Vein endothelial cell (primary cell): Measurements from ENCODE around the gene QARS1. TPM values are rescaled to one million over a fixed set of nuclear protein-coding genes. Genes with fewer than 3 reads are reported as not detected.

ENCODE experiments used
- small RNA-seq: library from RNA; depleted of rRNA; stranded (forward); fragments of <200 nt; gene quantifications from one replicate; pipeline ENCODE3, GENCODE V24; 2012
- total RNA-seq: library from RNA; depleted of rRNA; stranded (reverse); fragments of >200 nt; gene quantifications from 2 replicates; pipeline ENCODE4 v1.2.3, GENCODE V29; 2012

Gene QARS1
- total RNA-seq: 374 and 481 TPM in 2 replicates

DNA sequence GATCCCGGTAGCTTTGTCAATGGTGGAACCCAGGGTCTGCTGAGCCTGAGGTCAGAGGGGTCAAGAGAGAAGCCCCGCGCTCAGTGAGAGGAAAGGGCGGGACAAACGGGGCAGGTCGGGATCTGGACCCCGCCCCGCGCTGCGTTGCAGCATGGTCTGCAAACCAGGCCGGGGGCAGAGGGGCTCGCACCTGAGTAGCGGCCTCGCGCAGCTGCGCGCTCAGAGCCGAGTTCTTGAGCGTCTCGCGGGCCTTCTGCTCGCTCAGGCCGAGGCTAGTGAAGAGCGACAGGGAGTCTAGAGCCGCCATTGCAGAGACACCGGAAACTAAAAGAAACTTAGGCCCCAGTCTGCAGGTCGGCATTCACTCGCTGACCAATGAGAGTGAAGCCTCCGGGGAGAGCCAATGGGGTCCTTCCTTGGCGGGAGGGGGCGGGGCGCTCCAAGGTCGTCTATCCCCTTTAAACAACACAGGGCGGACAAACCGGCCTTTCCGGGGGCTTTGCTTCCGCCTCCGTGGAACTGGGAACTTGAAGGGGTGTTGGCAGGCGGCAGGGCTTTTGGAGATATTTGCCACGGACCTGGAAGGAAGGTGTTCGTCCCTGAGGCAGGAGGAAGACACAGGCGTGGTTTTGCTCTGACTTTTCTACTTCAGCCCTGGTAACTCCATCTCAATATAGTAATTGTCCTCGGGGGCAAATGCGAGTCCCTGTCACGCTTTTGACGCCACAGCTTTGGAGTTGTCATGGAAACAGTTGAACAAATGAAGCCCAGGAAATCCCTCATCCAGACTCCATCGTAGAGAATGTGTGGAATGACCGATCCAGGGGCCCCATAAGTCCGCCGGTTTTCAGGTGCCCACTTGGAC, at the start of gene QARS1:
Gene QARS1, minus strand, starts transcription at position 331 of the 865 bp plus-strand sequence. Its CDS starts 24 bp downstream, at position 307.

DNA sequence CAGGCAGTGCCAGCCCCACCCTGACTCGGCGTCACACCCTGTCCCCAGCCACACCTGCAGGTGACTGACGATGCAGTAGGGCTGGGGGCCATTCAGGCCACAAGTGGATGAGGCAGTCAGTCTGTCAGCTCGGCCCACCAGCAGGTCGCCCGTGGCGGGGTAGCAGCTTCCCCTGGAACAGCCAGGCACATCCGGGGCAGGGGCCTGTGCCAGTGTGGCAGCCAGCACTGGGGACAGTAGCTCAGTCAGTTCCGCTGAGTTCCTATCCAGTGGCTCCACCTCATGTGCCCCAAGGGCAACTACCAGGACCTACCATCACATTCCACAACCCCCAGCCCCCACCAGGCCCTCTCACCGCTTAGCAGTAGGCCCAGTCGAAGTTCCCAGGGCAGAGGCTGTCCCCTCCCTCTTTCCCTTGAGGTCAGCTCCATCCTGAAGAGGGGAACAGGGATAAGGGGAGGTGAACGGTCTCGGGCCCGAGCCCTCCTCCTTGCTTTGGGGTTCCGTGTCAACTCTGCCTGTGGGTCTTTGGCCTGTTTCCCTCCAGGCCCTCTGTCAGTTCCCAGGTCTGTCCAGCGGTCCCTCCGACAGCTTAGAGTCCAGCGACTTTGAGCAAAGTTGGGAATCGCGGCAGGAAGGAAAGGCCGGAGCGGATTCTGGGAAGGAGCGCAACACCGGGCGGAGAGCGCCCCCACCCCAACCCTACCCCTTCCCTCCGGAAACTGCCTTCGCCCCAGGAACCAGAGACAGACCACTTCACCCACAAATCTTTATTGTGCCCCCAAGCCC, 28.1 kb upstream of the QARS1 start, which contains the start of gene LAMB2:
Gene LAMB2, minus strand, starts transcription at position 614 of the 789 bp plus-strand sequence. Its CDS starts 183 bp downstream, at position 431.

DNA sequence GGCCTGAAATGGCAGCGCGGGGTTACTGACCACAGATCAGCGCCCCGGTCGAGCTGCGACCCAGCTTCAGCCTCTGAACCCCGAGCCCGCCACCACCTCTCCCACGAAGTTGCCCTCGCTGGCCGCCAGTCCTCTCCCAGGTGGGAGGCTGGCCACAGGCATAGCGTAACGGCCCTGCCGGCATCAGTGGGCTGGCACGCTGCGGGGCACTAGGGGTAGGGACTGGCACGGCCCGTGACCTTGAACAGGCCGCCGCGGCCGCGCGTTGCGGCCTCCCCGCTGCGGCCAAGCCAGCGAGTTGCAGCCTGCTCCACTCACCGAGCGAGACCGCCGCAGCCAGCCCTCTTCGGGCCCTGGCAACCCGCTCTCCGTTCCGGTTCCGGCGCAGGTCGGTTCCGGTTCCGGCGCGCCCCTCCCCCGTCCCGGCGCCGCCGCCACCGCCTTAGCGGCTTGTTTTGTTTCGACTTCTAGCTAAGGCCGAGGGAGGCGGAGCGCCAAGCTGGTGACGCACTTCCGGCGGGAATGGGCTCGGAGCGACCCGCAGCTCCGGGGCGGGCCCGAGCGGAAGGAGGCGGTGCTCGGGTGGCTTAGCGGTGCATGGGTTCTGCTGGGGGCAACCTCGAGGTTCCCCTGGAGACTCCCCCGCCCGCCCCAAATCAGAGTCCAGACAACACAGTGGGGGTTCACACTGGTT, 16.0 kb upstream of the QARS1 start, which contains the start of gene USP19:
Gene USP19, minus strand, starts transcription at position 386 of the 694 bp plus-strand sequence. CDS start 1,678 bp downstream, outside the sequence.

DNA sequence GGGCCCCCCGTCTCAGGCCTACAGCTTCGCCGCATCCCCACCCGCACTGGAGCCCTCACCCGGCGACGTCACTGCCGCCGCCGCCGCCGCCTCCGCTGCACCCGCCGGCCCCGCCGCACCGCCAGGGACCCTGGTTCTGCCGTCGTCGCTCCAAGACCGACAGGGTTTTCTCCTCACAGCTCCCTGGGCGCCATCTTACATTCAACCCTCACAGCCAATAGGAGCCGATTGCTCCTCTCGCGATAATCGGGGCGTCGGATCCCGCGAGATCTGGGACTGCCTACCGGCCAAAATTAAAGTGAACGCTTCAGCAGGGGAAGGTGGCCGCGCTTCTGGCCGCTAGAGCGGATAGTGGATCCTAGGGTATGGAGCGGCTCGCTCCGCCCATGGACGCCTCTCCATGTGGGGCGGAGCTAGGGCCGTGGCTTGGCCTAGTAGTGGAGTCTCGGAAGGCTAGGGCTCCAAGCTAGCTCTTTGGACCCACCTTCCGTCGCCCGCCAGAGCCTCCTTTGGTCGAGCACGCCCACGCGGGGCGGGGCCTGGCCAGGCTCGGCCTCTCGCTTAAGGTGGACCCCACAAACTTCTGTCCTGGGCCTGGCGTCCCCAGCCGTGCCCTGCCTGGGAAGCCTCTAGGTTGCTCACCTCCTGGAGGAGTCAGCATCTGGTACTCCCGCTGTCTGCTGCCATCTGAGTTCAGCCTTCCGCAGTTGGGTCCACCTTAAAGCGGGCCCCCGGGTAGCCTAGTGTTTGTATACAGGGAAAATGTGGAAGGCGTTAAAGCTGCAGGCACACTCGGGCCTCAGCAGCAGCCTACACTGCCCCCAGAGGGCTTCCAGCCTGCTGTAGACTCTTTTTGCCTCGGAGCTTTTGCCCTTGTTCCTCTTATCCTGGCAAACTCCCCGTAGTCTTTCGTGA, 10.4 kb downstream of the QARS1 start, which contains the start of gene QRICH1:
Gene QRICH1, minus strand, starts transcription at position 219 of the 915 bp plus-strand sequence. CDS start 17,054 bp downstream, outside the sequence.

Small RNA genes lying within 50 kb of the gene (small RNA-seq; reads per million reads assigned to genes)
- not detected for gene RN7SL182P

Other genes starting within 250 kb of the QARS1 start
- gene SLC25A20, start 205.9 kb downstream of the QARS1 start, total RNA-seq: 14.4 and 15.2 TPM in 2 replicates
- gene ARIH2, start 185.9 kb downstream of the QARS1 start, total RNA-seq: 70.8 and 74.8 TPM in 2 replicates
- 9.9 and 16.7 TPM in 2 replicates for gene P4HTM, start 114.5 kb downstream of the QARS1 start, total RNA-seq
- gene WDR6, start 97.4 kb downstream of the QARS1 start, total RNA-seq: 91.5 and 96.8 TPM in 2 replicates
- gene DALRD3, start 86.2 kb downstream of the QARS1 start, total RNA-seq: 36.5 and 43.1 TPM in 2 replicates
- gene NDUFAF3, start 82.6 kb downstream of the QARS1 start, total RNA-seq: 35.7 and 57.2 TPM in 2 replicates
- gene IMPDH2, start 75.4 kb downstream of the QARS1 start, total RNA-seq: 292 and 320 TPM in 2 replicates
- gene QRICH1, start 10.7 kb downstream of the QARS1 start, total RNA-seq: 149 and 274 TPM in 2 replicates
- 29.6 and 30.1 TPM in 2 replicates for gene USP19, start 16.1 kb upstream of the QARS1 start, total RNA-seq
- 255 and 353 TPM in 2 replicates for gene LAMB2, start 28.3 kb upstream of the QARS1 start, total RNA-seq
- gene CCDC71, start 61.6 kb upstream of the QARS1 start, total RNA-seq: 23.6 and 31.0 TPM in 2 replicates
- 35.9 and 37.5 TPM in 2 replicates for gene KLHDC8B, start 66.8 kb upstream of the QARS1 start, total RNA-seq
- gene C3orf62, start 172.5 kb upstream of the QARS1 start, total RNA-seq: 0.98 and 1.9 TPM in 2 replicates
- gene USP4, start 235.3 kb upstream of the QARS1 start, total RNA-seq: 25.2 and 27.6 TPM in 2 replicates